Lower lobe of right lung (tissue), 2 donors: ENCODE results near the gene MTCL1. TPM values are rescaled to one million over a fixed set of nuclear protein-coding genes. Genes with fewer than 3 reads are reported as not detected.

Experiments used
- ATAC-seq, 2 donors: fragments of 200-7000 bp; cut with Tn5 transposase; one replicate each; pipeline ENCODE4 v1.9.1; 2020 to 2022; ENCODE audit warnings: mild to moderate bottlenecking in 2 of 2, moderate library complexity in 2 of 2
- DNase-seq: peaks from one replicate; pipeline ENCODE4 v3.0.0-alpha.2; 2020
- H3K27ac ChIP-seq: fragments of 200-600 bp; one replicate; pipeline ENCODE4 v1.8.0; 2022
- H3K27me3 ChIP-seq: fragments of 200-600 bp; one replicate; pipeline ENCODE4 v1.8.0; 2022; ENCODE audit warnings: low read depth
- H3K36me3 ChIP-seq: fragments of 200-600 bp; one replicate; pipeline ENCODE4 v1.8.0; 2022; ENCODE audit warnings: mild to moderate bottlenecking
- H3K4me1 ChIP-seq: fragments of 200-600 bp; one replicate; pipeline ENCODE4 v1.8.0; 2022
- H3K4me3 ChIP-seq: fragments of 200-600 bp; one replicate; pipeline ENCODE4 v1.8.0; 2022; ENCODE audit warnings: mild to moderate bottlenecking
- H3K9me3 ChIP-seq: fragments of 200-600 bp; one replicate; pipeline ENCODE4 v1.8.0; 2022
- intact Hi-C: fragments of 100-400 bp; cut with DNase I; formaldehyde crosslinking; loops from one replicate; pipeline ENCODE4 v1.11.0; 2022
- total RNA-seq: library from RNA; stranded (reverse); fragmentation: NEBNext Ultra II Directional; extraction: Animal tissue kit (Norgen Biotek cat#: 25700); gene quantifications from one replicate; pipeline ENCODE4 v1.2.1, GENCODE V29; 2021
- TF ChIP-seq, protein P1 (sequence below): fragments of 200-600 bp; IDR thresholded peaks from one replicate; pipeline ENCODE4 v1.8.0; 2022; ENCODE audit warnings: antibody characterized with exemption, mild to moderate bottlenecking
- donor health status: DM: no; HTN: yes; CAD: no; lungs with severe emphysema.

The MTCL1 gene
- total RNA-seq, 1 donor from 2014 or later: 7.9 TPM

DNA sequence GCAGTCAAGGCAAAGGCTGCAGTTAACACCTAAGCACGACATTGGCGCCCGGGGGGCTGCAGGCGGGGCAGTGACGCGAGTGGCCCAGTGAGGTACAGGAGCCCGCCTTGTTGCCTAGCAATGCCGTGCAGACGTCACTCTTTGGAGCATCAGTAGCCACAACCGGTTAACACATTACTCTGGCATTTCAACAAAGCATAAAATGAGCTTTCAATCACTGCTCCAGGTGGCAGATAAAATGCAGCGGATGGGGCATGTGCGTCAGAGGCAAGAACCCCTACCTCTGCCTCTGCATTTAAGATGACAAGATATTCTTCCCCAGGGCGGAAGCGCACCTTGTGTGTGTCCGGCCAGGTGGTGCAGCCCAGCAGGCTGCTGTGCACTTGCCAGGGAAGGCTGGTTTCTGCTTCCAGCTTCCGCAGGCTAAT, 139.4 kb downstream of the MTCL1 start:
- H3K27ac ChIP-seq: no peak overlapping the region
- no peak for ATAC-seq
- TF ChIP-seq, protein P1, sequence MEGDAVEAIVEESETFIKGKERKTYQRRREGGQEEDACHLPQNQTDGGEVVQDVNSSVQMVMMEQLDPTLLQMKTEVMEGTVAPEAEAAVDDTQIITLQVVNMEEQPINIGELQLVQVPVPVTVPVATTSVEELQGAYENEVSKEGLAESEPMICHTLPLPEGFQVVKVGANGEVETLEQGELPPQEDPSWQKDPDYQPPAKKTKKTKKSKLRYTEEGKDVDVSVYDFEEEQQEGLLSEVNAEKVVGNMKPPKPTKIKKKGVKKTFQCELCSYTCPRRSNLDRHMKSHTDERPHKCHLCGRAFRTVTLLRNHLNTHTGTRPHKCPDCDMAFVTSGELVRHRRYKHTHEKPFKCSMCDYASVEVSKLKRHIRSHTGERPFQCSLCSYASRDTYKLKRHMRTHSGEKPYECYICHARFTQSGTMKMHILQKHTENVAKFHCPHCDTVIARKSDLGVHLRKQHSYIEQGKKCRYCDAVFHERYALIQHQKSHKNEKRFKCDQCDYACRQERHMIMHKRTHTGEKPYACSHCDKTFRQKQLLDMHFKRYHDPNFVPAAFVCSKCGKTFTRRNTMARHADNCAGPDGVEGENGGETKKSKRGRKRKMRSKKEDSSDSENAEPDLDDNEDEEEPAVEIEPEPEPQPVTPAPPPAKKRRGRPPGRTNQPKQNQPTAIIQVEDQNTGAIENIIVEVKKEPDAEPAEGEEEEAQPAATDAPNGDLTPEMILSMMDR: no peak

DNA sequence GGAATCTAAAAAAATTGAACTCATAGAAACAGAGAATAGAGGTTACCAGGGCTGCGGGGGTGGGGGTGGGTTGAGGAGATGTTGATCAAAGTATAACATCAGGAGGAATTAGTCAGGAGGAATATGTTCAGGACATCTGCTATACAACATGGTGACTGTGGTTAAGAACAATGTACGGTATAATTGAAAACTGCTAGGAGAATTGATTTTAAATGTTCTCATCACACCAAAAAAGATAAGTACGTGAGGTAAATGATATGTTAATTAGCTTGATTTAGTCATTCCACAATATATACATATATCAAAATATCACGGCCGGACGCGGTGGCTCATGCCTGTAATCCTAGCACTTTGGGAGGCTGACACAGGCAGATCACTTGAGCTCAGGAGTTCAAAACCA, 140.2 kb downstream of the MTCL1 start:
- H3K27ac ChIP-seq: no peak overlapping the region
- H3K4me1 ChIP-seq: peaks cover 3% of the 10 kb centered on the region
- H3K9me3 ChIP-seq: no peaks in the 10 kb centered on the region
- ATAC-seq (no peak), DNase-seq (no peak)
- intact Hi-C loops: no loop called here
- no peaks in the 10 kb centered on the region for H3K27me3 ChIP-seq
- H3K36me3 ChIP-seq: no peaks in the 10 kb centered on the region
- H3K4me3 ChIP-seq: no peak overlapping the region
- TF ChIP-seq, protein P1: no peak

More for the DNA sequence above, 139.4 kb downstream of the MTCL1 start:
- Histone ChIP-seq H3K9me3 (no peaks in the 10 kb centered on the region), H3K4me3 (no peak overlapping the region), H3K4me1 (peaks cover 3% of the 10 kb centered on the region), H3K27me3 (no peaks in the 10 kb centered on the region), H3K36me3 (no peaks in the 10 kb centered on the region)
- intact Hi-C loops: no loop called here
- DNase-seq: no peak

GRCh38 chr18:8847066-8847755, 141.9 kb downstream of the MTCL1 start:
- intact Hi-C loops: no loop called here
- peaks cover 3% of the 10 kb centered on the region for H3K4me1 ChIP-seq
- no peaks in the 10 kb centered on the region for H3K36me3 ChIP-seq
- H3K27me3 ChIP-seq: no peaks in the 10 kb centered on the region
- no peaks in the 10 kb centered on the region for H3K9me3 ChIP-seq
- no peak overlapping the region for H3K27ac ChIP-seq
- ATAC-seq (peak; percentile 64 to 68), DNase-seq (no peak)
- H3K4me3 ChIP-seq: no peak overlapping the region
- TF ChIP-seq, protein P1: no peak

GRCh38 chr18:8847900-8848299, 142.5 kb downstream of the MTCL1 start:
- ATAC-seq: no peak
- Histone ChIP-seq H3K27me3 (no peaks in the 10 kb centered on the region), H3K9me3 (no peaks in the 10 kb centered on the region), H3K27ac (no peak overlapping the region), H3K4me1 (peaks cover 3% of the 10 kb centered on the region), H3K36me3 (no peaks in the 10 kb centered on the region), H3K4me3 (no peak overlapping the region)
- DNase-seq: no peak
- intact Hi-C loops: no loop called here
- TF ChIP-seq, protein P1: no peak

- no peaks in the 10 kb centered on the region for H3K27me3 ChIP-seq
- intact Hi-C loops: no loop called here
- DNase-seq (no peak), ATAC-seq (no peak)
- H3K27ac ChIP-seq: no peak overlapping the region
- H3K4me1 ChIP-seq: peaks cover 3% of the 10 kb centered on the region
- TF ChIP-seq, protein P1: no peak
- no peaks in the 10 kb centered on the region for H3K9me3 ChIP-seq
- no peak overlapping the region for H3K4me3 ChIP-seq
- H3K36me3 ChIP-seq: no peaks in the 10 kb centered on the region
Measured at GRCh38 chr18:8848541-8848940, 143.2 kb downstream of the MTCL1 start.
